NT2/D1 (cell line): ENCODE data around the gene DDIT3.

Experiments used
- YY1 ChIP-seq: IDR thresholded peaks from 2 replicates; pipeline ENCODE4 v1.6.1; 2011; ENCODE audit not compliant: insufficient read length, insufficient read depth
- ZNF274 ChIP-seq: IDR thresholded peaks from 2 replicates; pipeline ENCODE4 v1.6.1; 2011; ENCODE audit warnings: mild to moderate bottlenecking, low read depth, low read length

GRCh38 chr12:57520053-57520818 is at the start of gene DDIT3:
- TF ChIP-seq YY1 (no peak), ZNF274 (no peak)
